GM12872 (cell line): ENCODE measurements around the gene ZNF8.

Experiments used
- CTCF ChIP-seq: IDR thresholded peaks from 3 replicates; pipeline ENCODE4 v1.5.1; 2011; ENCODE audit warnings: low read depth, mild to moderate bottlenecking, low read length, moderate library complexity; ENCODE audit not compliant: insufficient read depth

The ZNF8 gene

GRCh38 chr19:58328999-58329398, 50.2 kb downstream of the ZNF8 start:
- peak; percentile 68 for TF ChIP-seq CTCF

- TF ChIP-seq CTCF = no peak
These were observed 51.7 kb downstream of the ZNF8 start for GRCh38 chr19:58330458-58330857.

GRCh38 chr19:58332697-58333096, 53.9 kb downstream of the ZNF8 start:
- no peak for TF ChIP-seq CTCF

GRCh38 chr19:58334691-58335249, 56.0 kb downstream of the ZNF8 start:
- TF ChIP-seq CTCF = no peak

- no peak for TF ChIP-seq CTCF
These were observed 56.9 kb downstream of the ZNF8 start for GRCh38 chr19:58335630-58336029.

GRCh38 chr19:58336216-58336615, 57.5 kb downstream of the ZNF8 start:
- no peak for TF ChIP-seq CTCF

- TF ChIP-seq CTCF = no peak
These were observed 58.1 kb downstream of the ZNF8 start for GRCh38 chr19:58336820-58337219.
